H1 (cell line): Measurements from ENCODE around the gene ARHGEF2. TPM values are rescaled to one million over a fixed set of nuclear protein-coding genes. Genes with fewer than 3 reads are reported as not detected.

Experiments used
- CTCF ChIA-PET: fragments of 300-600 bp; sonication (Branson Sonifier 250); formaldehyde crosslinking; loops from one replicate; lab custom pipeline; 2021; ENCODE audit not compliant: partially characterized antibody; lab: Charles Lee
- POLR2A ChIA-PET: fragments of 300-600 bp; sonication (Branson Sonifier 250); formaldehyde crosslinking; loops from one replicate; lab custom pipeline; 2021; ENCODE audit warnings: inconsistent platforms; ENCODE audit not compliant: partially characterized antibody; lab: Charles Lee
- DNase-seq, 2 experiments: peaks; one replicate each; pipeline versions ENCODE4 v3.0.0 to v3.0.0-alpha.2; 2010 to 2022; ENCODE audit warnings: low spot score in 2 of 2, low read depth in 1 of 2, mixed read lengths in 1 of 2
- FAIRE-seq: peaks from 2 replicates; lab custom pipeline; 2011; peaks lifted over from hg19 to GRCh38; lab: Jason Lieb, UNC
- H2AFZ ChIP-seq: 2 replicates; pipeline ENCODE4 v1.8.1; 2012; ENCODE audit warnings: low read length, inconsistent platforms
- H2AK5ac ChIP-seq: 2 replicates; pipeline ENCODE4 v1.6.1; 2013; ENCODE audit warnings: low read depth, low read length
- H2BK120ac ChIP-seq: replicated peaks from 2 replicates; pipeline ENCODE3; 2013; ENCODE audit warnings: low read depth, low read length, inconsistent platforms
- H2BK12ac ChIP-seq: 2 replicates; pipeline ENCODE4 v1.6.1; 2013; ENCODE audit warnings: low read depth, low read length
- H2BK15ac ChIP-seq: 2 replicates; pipeline ENCODE4 v1.6.1; 2013; ENCODE audit warnings: low read length
- H2BK20ac ChIP-seq: 2 replicates; pipeline ENCODE4 v1.6.1; 2013; ENCODE audit warnings: low read length
- H2BK5ac ChIP-seq: 2 replicates; pipeline ENCODE4 v1.6.1; 2013; ENCODE audit warnings: low read depth, low read length
- H3K14ac ChIP-seq: 2 replicates; pipeline ENCODE4 v1.6.1; 2013; ENCODE audit warnings: inconsistent platforms; ENCODE audit not compliant: insufficient read length
- H3K18ac ChIP-seq: 2 replicates; pipeline ENCODE4 v1.6.1; 2013; ENCODE audit warnings: low read length; ENCODE audit errors: extremely low read depth
- H3K23ac ChIP-seq: 2 replicates; pipeline ENCODE4 v1.6.1; 2013; ENCODE audit warnings: inconsistent platforms; ENCODE audit not compliant: insufficient read length
- H3K23me2 ChIP-seq: 2 replicates; pipeline ENCODE4 v1.6.1; 2013; ENCODE audit warnings: low read depth, low read length
- H3K27ac ChIP-seq: 2 replicates; pipeline ENCODE4 v1.6.1; 2011; ENCODE audit warnings: low read depth, low read length, inconsistent platforms
- H3K27me3 ChIP-seq, 4 experiments: replicated peaks in 1 of 4; 1 replicate in 1 of 4; 2 replicates in 3 of 4; pipeline versions ENCODE4 v1.6.1 to v1.8.1; 2011 to 2013; ENCODE audit warnings: low read length in 3 of 4, mild to moderate bottlenecking in 3 of 4, inconsistent platforms in 2 of 4, mixed read lengths in 2 of 4, moderate library complexity in 1 of 4; ENCODE audit not compliant: control insufficient read depth in 3 of 4, insufficient read depth in 3 of 4; ENCODE audit errors: extremely low read depth in 1 of 4
- H3K36me3 ChIP-seq, 4 experiments: 2 replicates each; pipeline versions ENCODE4 v1.6.1 to v1.8.1; 2011 to 2013; ENCODE audit warnings: mild to moderate bottlenecking in 4 of 4, low read length in 3 of 4, moderate library complexity in 2 of 4, control low read depth in 1 of 4, inconsistent platforms in 1 of 4; ENCODE audit not compliant: insufficient read depth in 4 of 4, control insufficient read depth in 2 of 4
- H3K4ac ChIP-seq: replicated peaks from 2 replicates; pipeline ENCODE3; 2013; ENCODE audit warnings: low read length, low read depth, mixed read lengths, inconsistent platforms; ENCODE audit not compliant: insufficient read length
- H3K4me1 ChIP-seq, 4 experiments: replicated peaks in 1 of 4; 1 replicate in 1 of 4; 2 replicates in 3 of 4; pipeline versions ENCODE4 v1.6.1 to v1.8.1; 2011 to 2013; ENCODE audit warnings: low read length in 3 of 4, inconsistent platforms in 2 of 4, mixed read lengths in 1 of 4; ENCODE audit not compliant: insufficient read depth in 4 of 4, control insufficient read depth in 3 of 4
- H3K4me2 ChIP-seq, 2 experiments: 2 replicates each; pipeline versions ENCODE4 v1.6.1 to v1.8.1; 2011 to 2013; ENCODE audit warnings: low read depth in 2 of 2, low read length in 2 of 2, control low read depth in 1 of 2, inconsistent platforms in 1 of 2, mild to moderate bottlenecking in 1 of 2; ENCODE audit not compliant: insufficient read depth in 1 of 2
- H3K4me3 ChIP-seq, 4 experiments: fragments of 200-600, 300-600 bp in 1 of 4; sonication (generic), shearing (Covaris generic), sonication (Bioruptor Twin) in 1 of 4; 2 replicates each; pipeline versions ENCODE4 v1.5.1 to v1.8.1; 2011 to 2016; ENCODE audit warnings: low read length in 4 of 4, low read depth in 3 of 4, control low read depth in 2 of 4, inconsistent platforms in 2 of 4, mild to moderate bottlenecking in 2 of 4, mixed read lengths in 1 of 4, moderate library complexity in 1 of 4; ENCODE audit not compliant: insufficient read depth in 2 of 4; ENCODE audit errors: extremely low read depth in 1 of 4
- H3K56ac ChIP-seq: replicated peaks from 2 replicates; pipeline ENCODE3; 2013; ENCODE audit warnings: low read depth, mild to moderate bottlenecking, mixed read lengths, low read length, inconsistent platforms; ENCODE audit not compliant: insufficient read length
- H3K79me1 ChIP-seq: 2 replicates; pipeline ENCODE4 v1.6.1; 2013; ENCODE audit warnings: low read depth, low read length, control low read depth
- H3K79me2 ChIP-seq, 2 experiments: 2 replicates each; pipeline versions ENCODE4 v1.6.1 to v1.8.1; 2012 to 2013; ENCODE audit warnings: low read length in 2 of 2, mild to moderate bottlenecking in 2 of 2, inconsistent platforms in 1 of 2; ENCODE audit not compliant: insufficient read depth in 2 of 2, control insufficient read depth in 1 of 2
- H3K9ac ChIP-seq, 4 experiments: replicated peaks in 1 of 4; 1 replicate in 1 of 4; 2 replicates in 3 of 4; pipeline versions ENCODE4 v1.6.1 to v1.8.1; 2011 to 2013; ENCODE audit warnings: low read depth in 3 of 4, low read length in 3 of 4, control low read depth in 2 of 4, mild to moderate bottlenecking in 2 of 4, moderate library complexity in 2 of 4, inconsistent platforms in 1 of 4; ENCODE audit errors: extremely low read depth in 1 of 4
- H3K9me3 ChIP-seq, 2 experiments: 2 replicates each; pipeline versions ENCODE4 v1.6.1 to v1.8.1; 2012 to 2013; ENCODE audit warnings: mild to moderate bottlenecking in 2 of 2, moderate library complexity in 2 of 2, control low read depth in 1 of 2, inconsistent platforms in 1 of 2, low read depth in 1 of 2, low read length in 1 of 2, mixed read lengths in 1 of 2; ENCODE audit not compliant: insufficient read depth in 2 of 2
- H4K20me1 ChIP-seq, 2 experiments: replicated peaks in 1 of 2; 2 replicates each; pipeline versions ENCODE3 to v1.8.1; 2011 to 2013; ENCODE audit warnings: inconsistent platforms in 2 of 2, low read length in 2 of 2, mild to moderate bottlenecking in 1 of 2; ENCODE audit not compliant: insufficient read depth in 2 of 2, control insufficient read depth in 1 of 2
- H4K5ac ChIP-seq: 2 replicates; pipeline ENCODE4 v1.6.1; 2013; ENCODE audit warnings: low read length, low read depth, mixed read lengths, inconsistent platforms; ENCODE audit not compliant: insufficient read length
- H4K8ac ChIP-seq: 2 replicates; pipeline ENCODE4 v1.8.0; 2013; ENCODE audit warnings: mild to moderate bottlenecking, moderate library complexity, low read length, inconsistent platforms; ENCODE audit not compliant: insufficient read depth; ENCODE audit errors: extremely low read depth
- H4K91ac ChIP-seq: replicated peaks from 2 replicates; pipeline ENCODE3; 2013; ENCODE audit warnings: low read length, mixed read lengths, inconsistent platforms; ENCODE audit not compliant: insufficient read length
- ATF2 ChIP-seq: IDR thresholded peaks from 2 replicates; pipeline ENCODE4 v1.6.1; 2012; ENCODE audit warnings: low read length, inconsistent platforms
- BCL11A ChIP-seq, 2 experiments: IDR thresholded peaks; one replicate each; pipeline ENCODE4 v1.6.1; 2011; ENCODE audit warnings: low read depth in 2 of 2, low read length in 2 of 2, mild to moderate bottlenecking in 2 of 2
- CHD1 ChIP-seq: IDR thresholded peaks from 2 replicates; pipeline ENCODE4 v1.6.1; 2012; ENCODE audit warnings: low read depth, low read length, improper control_type of control experiment
- CTBP2 ChIP-seq: IDR thresholded peaks from 2 replicates; pipeline ENCODE4 v1.7.0; 2011; ENCODE audit warnings: borderline replicate concordance, mild to moderate bottlenecking, moderate library complexity, mixed read lengths, low read length; ENCODE audit not compliant: insufficient read depth, insufficient read length
- GTF2F1 ChIP-seq: IDR thresholded peaks from 2 replicates; pipeline ENCODE4 v1.6.1; 2012; ENCODE audit warnings: low read depth, low read length, improper control_type of control experiment, borderline replicate concordance
- RXRA ChIP-seq: IDR thresholded peaks from 2 replicates; pipeline ENCODE4 v1.6.1; 2011; ENCODE audit warnings: low read depth, mild to moderate bottlenecking, low read length, moderate library complexity; ENCODE audit not compliant: insufficient read depth
- SIRT6 ChIP-seq: IDR thresholded peaks from one replicate; pipeline ENCODE4 v1.7.1; 2012; ENCODE audit warnings: low read length, inconsistent platforms
- SIX5 ChIP-seq: IDR thresholded peaks from 2 replicates; pipeline ENCODE4 v1.6.1; 2011; ENCODE audit warnings: mild to moderate bottlenecking, low read depth, low read length
- SP2 ChIP-seq: IDR thresholded peaks from 2 replicates; pipeline ENCODE4 v1.6.1; 2012; ENCODE audit warnings: mild to moderate bottlenecking, low read length, inconsistent platforms
- SUZ12 ChIP-seq: fragments of 200-600 bp; sonication (generic); IDR thresholded peaks from 2 replicates; pipeline ENCODE4 v1.6.1; 2012; ENCODE audit warnings: mild to moderate bottlenecking, inconsistent platforms, low read length, moderate library complexity, mixed read lengths
- TCF12 ChIP-seq: IDR thresholded peaks from 2 replicates; pipeline ENCODE4 v1.6.1; 2011; ENCODE audit warnings: low read depth, mild to moderate bottlenecking, low read length
- WGBS, 2 experiments: shearing (Covaris generic) in 1 of 2; methylation state at CpG; one replicate each; pipeline versions ENCODE4 v1.1.6 to v1.1.7; 2013 to 2015; ENCODE audit warnings: low lambda C conversion rate in 2 of 2, mixed read lengths in 2 of 2, inconsistent platforms in 1 of 2, low coverage in 1 of 2, missing lambda C conversion rate in 1 of 2; ENCODE audit not compliant: insufficient replicate concordance in 2 of 2, insufficient coverage in 1 of 2, insufficient read length in 1 of 2; ENCODE audit errors: extremely low coverage in 1 of 2, missing lambda C conversion rate in 1 of 2; 5-methylcytosine and 5-hydroxymethylcytosine counted together
- polyA plus RNA-seq, 7 experiments: library from polyadenylated mRNA; depleted of rRNA in 3 of 7; stranded (reverse) in 5 of 7; unstranded in 2 of 7; fragments of >200 nt in 5 of 7; fragments of 200-250 nt in 2 of 7; gene quantifications; 1 replicate in 5 of 7; 2 replicates in 1 of 7; 4 replicates in 1 of 7; pipeline versions ENCODE4 v1.2.1 to v1.2.3, GENCODE V29; 2011 to 2013; ENCODE audit warnings: missing spikeins in 2 of 7, mixed read lengths in 2 of 7
- total RNA-seq: library from RNA; stranded (reverse); fragmentation: NEBNext Ultra II Directional; extraction: Animal tissue kit (Norgen Biotek cat#: 25700); gene quantifications from 2 replicates; pipeline ENCODE4 v1.2.1, GENCODE V29; 2021

ARHGEF2 gene
- total and polyA plus RNA-seq, 2 of the 8 experiments (the other 6 are each of a cell fraction or from before 2014, with no cell fraction given), result 42.7 to 80.5 TPM

- 96% methylated on average over 4 of the region's 4 CpGs; no CpG with 5 or more reads in 1 of the 2 experiments for WGBS, 2 experiments
- CTCF ChIA-PET, result interaction anchor here (1.6 to 9.3 kb wide), 5 partner anchors 13 to 61 kb away, joined by 5 to 77 read pairs (median 7); partner anchors contain the start of genes ARHGEF2 and SSR2
- TF ChIP-seq SIX5 (no peak), CTBP2 (no peak), SIRT6 (no peak), ATF2 (no peak), SP2 (no peak), TCF12 (no peak), RXRA (no peak), GTF2F1 (no peak), SUZ12 (no peak), CHD1 (no peak), BCL11A (IDR thresholded peaks at IDR 0.05; ENCODE audit: low read depth in 2 of 2, low read length in 2 of 2) (no peak)
Observed at GRCh38 chr1:156004843-156005584, 26.7 kb upstream of the ARHGEF2 start.

More at GRCh38 chr1:156004843-156005584, 26.7 kb upstream of the ARHGEF2 start:
- no peaks in the 10 kb centered on the region for H3K23me2 ChIP-seq
- no peak overlapping the region for H3K9ac ChIP-seq
- no peak overlapping the region for H3K23ac ChIP-seq
- H2AK5ac ChIP-seq, result no peak overlapping the region
- H2BK20ac ChIP-seq, result no peak overlapping the region
- no peak overlapping the region for H3K4me3 ChIP-seq
- no peak overlapping the region for H2AFZ ChIP-seq
- H4K20me1 ChIP-seq, result peaks cover 0 to 2% of the 10 kb centered on the region in 2 experiments
- no peak overlapping the region for H2BK12ac ChIP-seq
- H4K8ac ChIP-seq, result no peak overlapping the region
- H3K18ac ChIP-seq, result no peak overlapping the region
- DNase-seq (no peak), FAIRE-seq (no peak)
- no peaks in the 10 kb centered on the region for H3K79me1 ChIP-seq
- H3K4me1 ChIP-seq, result peaks cover 0 to 4% (median 1%) of the 10 kb centered on the region in 4 experiments; a peak in 3 of 7 replicates
- H3K79me2 ChIP-seq, result no peaks in the 10 kb centered on the region
- no peak overlapping the region for H2BK120ac ChIP-seq
- no peak overlapping the region for H2BK5ac ChIP-seq
- no peak overlapping the region for H3K4ac ChIP-seq
- no peaks in the 10 kb centered on the region for H3K9me3 ChIP-seq
- H3K36me3 ChIP-seq, result peaks cover 0 to 16% (median 6%) of the 10 kb centered on the region in 4 experiments; a peak in 6 of 8 replicates
- H3K14ac ChIP-seq, result no peak overlapping the region
- H3K56ac ChIP-seq, result no peak overlapping the region
- no peak overlapping the region for H4K91ac ChIP-seq
- no peak overlapping the region for H3K4me2 ChIP-seq
- H4K5ac ChIP-seq, result no peak overlapping the region
- no peak overlapping the region for H3K27ac ChIP-seq
- H2BK15ac ChIP-seq, result no peak overlapping the region
- H3K27me3 ChIP-seq, result no peaks in the 10 kb centered on the region
- POLR2A ChIA-PET, result interaction anchor here (0.7 to 2.4 kb wide), 6 partner anchors 9 to 71 kb away, joined by 3 to 7 read pairs (median 4); partner anchors contain the start of genes ARHGEF2 and KHDC4
